Testis (tissue), 3 donors: ENCODE measurements around the gene MLXIP. TPM values are rescaled to one million over a fixed set of nuclear protein-coding genes. Genes with fewer than 3 reads are reported as not detected.
"Not testable (repeated sequence)": the region's sequence is repeated elsewhere in the genome, so short reads cannot be mapped to it uniquely, and the experiment has no call there.

Source experiments
- DNase-seq: peaks from one replicate; pipeline ENCODE4 v3.0.0-alpha.2; 2019
- H3K27ac ChIP-seq, 2 donors: fragments of 200-600 bp; sonication (generic); one replicate each; pipeline ENCODE4 v1.5.1; 2019
- H3K27me3 ChIP-seq: fragments of 200-600 bp; sonication (generic); one replicate; pipeline ENCODE4 v1.5.1; 2019
- H3K36me3 ChIP-seq: fragments of 200-600 bp; sonication (generic); one replicate; pipeline ENCODE4 v1.5.1; 2017; ENCODE audit warnings: low read depth; ENCODE audit errors: missing control alignments
- H3K4me1 ChIP-seq: fragments of 200-600 bp; sonication (generic); one replicate; pipeline ENCODE4 v1.5.1; 2019
- H3K4me3 ChIP-seq, 2 donors: fragments of 200-600 bp; sonication (generic); one replicate each; pipeline ENCODE4 v1.5.1; 2017 to 2019
- H3K9me3 ChIP-seq: fragments of 200-600 bp; sonication (generic); one replicate; pipeline ENCODE4 v1.5.1; 2017
- POLR2A ChIP-seq: fragments of 450-650 bp; IDR thresholded peaks from one replicate; pipeline ENCODE4 v1.6.1; 2017; ENCODE audit warnings: antibody characterized with exemption, mild to moderate bottlenecking, moderate library complexity
- WGBS, 2 donors: methylation state at CpG; one replicate each; pipeline ENCODE4 v1.1.5; 2018; 5-methylcytosine and 5-hydroxymethylcytosine counted together
- intact Hi-C: fragments of 100-400 bp; cut with DNase I; formaldehyde crosslinking; loops from one replicate; pipeline ENCODE4 v1.15.1; 2023; ENCODE audit warnings: low total_unique reads
- polyA plus RNA-seq: library from polyadenylated mRNA; stranded (reverse); fragments of 350-450 nt; fragmentation: Illumina TruSeq; extraction: RNeasy Lipid Tissue Mini Kit (QIAGEN cat#74804); gene quantifications from one replicate; pipeline ENCODE4 v1.2.3, GENCODE V29; 2014; ENCODE audit warnings: low read depth, low replicate concordance; ENCODE audit not compliant: insufficient read depth
- total RNA-seq, 2 donors: library from RNA; depleted of rRNA; stranded (reverse); fragments of >200 nt; gene quantifications; one replicate each; pipeline ENCODE4 v1.2.3, GENCODE V29; 2016
- TF ChIP-seq, protein P1 (sequence below), 3 experiments: fragments of 450-650 bp in 2 of 3; fragments of 200-600 bp in 1 of 3; sonication (generic) in 1 of 3; IDR thresholded peaks; one replicate each; pipeline ENCODE4 v1.5.1; 2016 to 2019; ENCODE audit warnings: antibody characterized with exemption in 3 of 3, mild to moderate bottlenecking in 2 of 3, moderate library complexity in 1 of 3

Gene MLXIP
- total and polyA plus RNA-seq, 3 donors from 2014 or later = 39.9 to 67.9 (median 61.2) TPM

DNA sequence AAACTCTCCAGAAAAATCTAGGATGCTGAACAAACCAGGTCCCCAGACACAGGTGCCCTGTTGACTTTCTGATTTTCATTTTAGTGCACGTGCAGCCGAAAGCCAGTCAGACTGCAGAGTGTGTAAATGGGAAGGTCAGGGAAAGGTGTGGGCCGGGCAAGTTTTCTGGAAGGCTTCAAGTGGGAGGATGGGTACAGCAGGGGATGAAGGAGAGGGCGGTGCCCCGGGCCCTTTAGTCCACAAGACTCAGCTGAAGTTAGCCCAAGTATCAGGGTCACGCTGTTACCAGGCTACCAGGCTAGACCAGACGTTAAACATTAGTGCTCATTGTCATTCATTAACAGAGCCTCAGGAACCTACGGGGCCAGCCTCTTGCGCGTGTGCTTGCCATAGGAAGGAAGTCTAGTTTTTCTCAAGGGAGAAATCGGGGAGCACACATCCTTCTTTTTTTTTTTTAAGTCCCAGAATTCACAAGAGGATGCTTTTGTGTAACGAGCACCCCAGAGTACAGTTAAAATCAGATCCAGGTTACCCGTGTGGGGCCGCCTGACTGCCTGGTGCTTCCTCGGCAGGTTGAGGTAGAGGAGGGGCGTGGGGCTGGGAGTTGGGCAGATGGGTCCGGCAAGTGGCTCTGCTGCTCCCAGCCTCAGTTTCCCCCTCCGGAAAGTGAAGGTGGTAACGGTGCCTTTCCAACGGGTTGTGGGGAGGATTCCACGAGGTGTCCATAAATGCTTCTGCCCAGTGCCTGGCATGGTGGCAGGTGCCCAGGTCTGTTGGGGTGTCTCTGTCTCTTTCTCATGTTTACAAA is 37.8 kb upstream of the MLXIP start:
- Histone ChIP-seq H3K4me1 (no peaks in the 10 kb centered on the region), H3K27ac (no peak overlapping the region), H3K9me3 (no peaks in the 10 kb centered on the region), H3K4me3 (no peak overlapping the region), H3K36me3 (peaks cover 4% of the 10 kb centered on the region), H3K27me3 (no peaks in the 10 kb centered on the region)
- 79 to 85% methylated on average over 21 of the region's 21 CpGs for WGBS, 2 donors
- no peak for DNase-seq
- TF ChIP-seq, protein P1, sequence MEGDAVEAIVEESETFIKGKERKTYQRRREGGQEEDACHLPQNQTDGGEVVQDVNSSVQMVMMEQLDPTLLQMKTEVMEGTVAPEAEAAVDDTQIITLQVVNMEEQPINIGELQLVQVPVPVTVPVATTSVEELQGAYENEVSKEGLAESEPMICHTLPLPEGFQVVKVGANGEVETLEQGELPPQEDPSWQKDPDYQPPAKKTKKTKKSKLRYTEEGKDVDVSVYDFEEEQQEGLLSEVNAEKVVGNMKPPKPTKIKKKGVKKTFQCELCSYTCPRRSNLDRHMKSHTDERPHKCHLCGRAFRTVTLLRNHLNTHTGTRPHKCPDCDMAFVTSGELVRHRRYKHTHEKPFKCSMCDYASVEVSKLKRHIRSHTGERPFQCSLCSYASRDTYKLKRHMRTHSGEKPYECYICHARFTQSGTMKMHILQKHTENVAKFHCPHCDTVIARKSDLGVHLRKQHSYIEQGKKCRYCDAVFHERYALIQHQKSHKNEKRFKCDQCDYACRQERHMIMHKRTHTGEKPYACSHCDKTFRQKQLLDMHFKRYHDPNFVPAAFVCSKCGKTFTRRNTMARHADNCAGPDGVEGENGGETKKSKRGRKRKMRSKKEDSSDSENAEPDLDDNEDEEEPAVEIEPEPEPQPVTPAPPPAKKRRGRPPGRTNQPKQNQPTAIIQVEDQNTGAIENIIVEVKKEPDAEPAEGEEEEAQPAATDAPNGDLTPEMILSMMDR (IDR thresholded peaks at IDR 0.05) = no peak
- TF ChIP-seq POLR2A = no peak
- intact Hi-C loops = no loop called here

DNA sequence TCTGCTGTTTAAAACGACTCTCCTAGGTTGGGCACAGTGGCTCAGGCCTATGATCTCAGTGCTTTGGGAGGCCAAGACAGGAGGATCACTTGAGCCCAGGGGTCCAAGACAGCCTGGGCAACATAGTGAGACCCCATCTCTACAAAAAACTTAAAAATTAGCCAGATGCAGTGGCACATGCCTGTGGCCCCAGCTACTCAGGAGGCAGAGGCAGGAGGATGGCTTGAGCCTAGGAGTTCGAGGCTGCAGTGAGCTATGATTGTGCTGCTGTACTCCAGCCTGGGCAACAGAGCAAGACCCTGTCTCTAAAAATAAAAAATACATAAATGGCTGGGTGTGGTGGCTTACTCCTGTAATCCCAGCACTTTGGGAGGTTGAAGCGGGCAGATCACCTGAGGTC is 37.1 kb upstream of the MLXIP start:
- H3K4me1 ChIP-seq, H3K36me3 ChIP-seq, intact Hi-C loops, H3K27me3 ChIP-seq, H3K4me3 ChIP-seq, H3K9me3 ChIP-seq, H3K27ac ChIP-seq, DNase-seq: not testable (repeated sequence)
- 88 to 91% methylated on average over 3 of the region's 3 CpGs for WGBS, 2 donors

DNA sequence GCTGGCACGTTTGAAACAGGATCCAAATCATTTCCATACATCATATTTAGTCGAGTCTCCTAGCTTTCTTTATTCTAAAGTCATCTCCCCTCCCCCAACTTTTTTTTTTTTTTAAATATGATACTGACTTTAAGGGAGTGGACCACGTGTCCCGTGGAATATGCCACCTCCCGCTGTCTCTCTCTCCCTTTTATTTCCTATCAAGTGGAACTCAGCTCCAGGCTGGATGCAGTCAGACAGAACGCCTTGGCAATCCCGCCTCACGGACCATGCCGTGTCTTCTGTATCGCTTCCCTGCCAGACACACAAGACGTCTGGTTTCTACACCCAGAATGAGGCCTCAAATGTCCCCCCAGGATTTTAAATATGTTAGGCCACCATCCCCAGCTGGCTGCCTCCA is 35.6 kb upstream of the MLXIP start:
- DNase-seq = no peak
- H3K36me3 ChIP-seq = peaks cover 4% of the 10 kb centered on the region
- H3K27ac ChIP-seq = no peak overlapping the region
- no peak for TF ChIP-seq POLR2A
- no peaks in the 10 kb centered on the region for H3K27me3 ChIP-seq
- no peak overlapping the region for H3K4me3 ChIP-seq
- H3K9me3 ChIP-seq = no peaks in the 10 kb centered on the region
- intact Hi-C loops = no loop called here
- WGBS, 2 donors = 84 to 87% methylated on average over 11 of the region's 11 CpGs
- H3K4me1 ChIP-seq = no peaks in the 10 kb centered on the region

DNA sequence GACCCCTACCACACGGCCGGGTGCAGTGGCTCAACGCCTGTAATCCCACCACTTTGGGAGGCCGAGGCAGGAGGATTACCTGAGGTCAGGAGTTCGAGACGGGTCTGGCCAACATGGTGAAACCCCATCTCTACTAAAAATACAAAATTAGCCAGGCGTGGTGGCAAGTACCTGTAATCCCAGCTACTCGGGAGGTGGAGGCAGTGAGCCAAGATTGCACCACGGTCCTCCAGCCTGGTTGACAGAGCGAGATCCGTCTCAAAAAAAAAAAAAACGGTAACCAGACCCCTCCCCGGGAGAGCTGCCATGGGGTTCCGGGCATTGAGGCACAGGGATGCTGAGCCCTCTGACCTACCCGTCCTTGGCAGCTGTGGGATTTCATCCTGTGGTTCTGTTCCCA is 35.1 kb upstream of the MLXIP start:
- Histone ChIP-seq H3K27me3 (no peaks in the 10 kb centered on the region), H3K4me3 (no peak overlapping the region), H3K9me3 (no peaks in the 10 kb centered on the region), H3K36me3 (peaks cover 4% of the 10 kb centered on the region), H3K4me1 (no peaks in the 10 kb centered on the region), H3K27ac (no peak overlapping the region)
- no peak for DNase-seq
- WGBS, 2 donors = 91 to 96% methylated on average over 12 to 15 of the region's 15 CpGs
- intact Hi-C loops = no loop called here
- TF ChIP-seq POLR2A = no peak
- TF ChIP-seq, protein P1 (IDR thresholded peaks at IDR 0.05) = no peak

DNA sequence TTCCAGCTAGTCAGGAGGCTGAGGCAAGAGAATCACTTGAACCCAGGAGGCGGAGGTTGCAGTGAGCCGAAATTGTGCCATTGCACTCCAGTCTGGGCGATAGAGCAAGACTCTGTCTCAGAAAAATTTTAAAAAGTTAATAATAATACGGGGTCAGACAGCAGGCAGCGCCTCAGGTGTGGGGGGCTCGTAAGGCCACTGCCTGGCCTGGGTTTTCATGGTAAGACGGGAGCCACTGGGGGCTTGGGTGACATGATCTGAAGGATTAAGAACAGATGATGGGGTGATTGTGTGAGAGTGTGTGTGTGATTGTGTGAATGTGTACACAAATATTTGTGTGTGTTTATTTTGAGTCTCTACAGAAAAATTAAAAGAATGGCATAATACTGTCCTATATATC is 33.3 kb upstream of the MLXIP start:
- no peaks in the 10 kb centered on the region for H3K36me3 ChIP-seq
- intact Hi-C loops = no loop called here
- no peak overlapping the region for H3K27ac ChIP-seq
- no peak overlapping the region for H3K4me3 ChIP-seq
- no peak for DNase-seq
- 95 to 98% methylated on average over 7 of the region's 7 CpGs for WGBS, 2 donors
- H3K4me1 ChIP-seq = no peaks in the 10 kb centered on the region
- H3K9me3 ChIP-seq = no peaks in the 10 kb centered on the region
- TF ChIP-seq POLR2A = no peak
- TF ChIP-seq, protein P1 (IDR thresholded peaks at IDR 0.05) = no peak
- H3K27me3 ChIP-seq = no peaks in the 10 kb centered on the region

DNA sequence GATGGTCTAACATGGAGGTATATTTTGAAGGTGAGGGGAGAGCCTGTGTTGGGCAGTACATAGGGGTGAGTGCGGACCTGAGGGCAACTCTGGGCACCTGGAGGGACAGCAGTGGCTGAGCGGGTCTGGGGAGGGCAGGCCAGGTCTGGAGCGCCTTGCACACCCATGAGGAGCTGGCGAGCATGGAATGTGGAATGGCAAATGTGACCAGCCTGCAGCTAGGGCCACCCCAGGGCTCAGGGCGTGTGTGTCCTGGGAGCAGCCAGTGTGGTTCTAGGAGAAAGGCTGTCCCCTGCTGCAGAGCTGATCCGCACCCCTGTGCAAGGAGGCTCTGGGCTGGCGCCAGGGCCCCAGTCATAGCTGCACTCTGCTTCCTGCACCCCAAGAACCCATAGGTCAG is 32.4 kb upstream of the MLXIP start:
- H3K9me3 ChIP-seq = no peaks in the 10 kb centered on the region
- intact Hi-C loops = no loop called here
- H3K27me3 ChIP-seq = no peaks in the 10 kb centered on the region
- H3K4me1 ChIP-seq = peaks cover 5% of the 10 kb centered on the region
- no peak overlapping the region for H3K4me3 ChIP-seq
- no peaks in the 10 kb centered on the region for H3K36me3 ChIP-seq
- DNase-seq = no peak
- 88 to 97% methylated on average over 6 to 7 of the region's 7 CpGs for WGBS, 2 donors
- no peak for TF ChIP-seq POLR2A
- TF ChIP-seq, protein P1 (IDR thresholded peaks at IDR 0.05) = no peak
- no peak overlapping the region for H3K27ac ChIP-seq
